D721Med (cell line): ENCODE measurements around the gene UHRF1.
A peak's percentile ranks its signal among the peaks of the same experiment; 100 is the strongest.
"Not testable (repeated sequence)": the region's sequence is repeated elsewhere in the genome, so short reads cannot be mapped to it uniquely, and the experiment has no call there.

ENCODE experiments used
- DNase-seq: peaks from one replicate; pipeline ENCODE4 v3.0.0; 2011; ENCODE audit warnings: low spot score; ENCODE audit not compliant: insufficient read length
- FAIRE-seq: peaks from 2 replicates; lab custom pipeline; 2011; peaks lifted over from hg19 to GRCh38; lab: Jason Lieb, UNC
- TF ChIP-seq, protein P1 (sequence below): IDR thresholded peaks from 2 replicates; pipeline ENCODE4 v1.5.1; 2012; ENCODE audit warnings: mild to moderate bottlenecking, control low read depth; ENCODE audit not compliant: insufficient read depth; ENCODE audit errors: missing control alignments

UHRF1 gene

DNA sequence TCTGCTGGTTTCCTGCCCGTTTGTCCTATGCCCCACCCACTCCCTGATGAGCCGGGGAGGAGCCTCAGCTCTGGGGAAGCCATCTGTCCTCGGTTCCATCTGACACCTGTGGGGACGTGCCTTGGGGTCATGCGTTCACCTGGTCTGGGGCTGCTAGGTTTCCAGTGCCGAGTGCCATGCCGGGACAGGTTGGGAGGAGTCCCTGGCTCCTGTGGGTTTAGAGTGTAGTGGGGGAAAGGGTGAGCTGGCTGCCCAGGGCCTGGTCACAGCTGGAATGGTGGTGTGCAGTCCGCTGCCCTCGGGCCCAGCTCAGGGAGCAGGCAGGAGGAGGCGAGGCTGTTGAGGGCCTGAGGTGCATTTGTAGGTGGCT lies 62.1 kb downstream of the UHRF1 start:
- TF ChIP-seq, protein P1, sequence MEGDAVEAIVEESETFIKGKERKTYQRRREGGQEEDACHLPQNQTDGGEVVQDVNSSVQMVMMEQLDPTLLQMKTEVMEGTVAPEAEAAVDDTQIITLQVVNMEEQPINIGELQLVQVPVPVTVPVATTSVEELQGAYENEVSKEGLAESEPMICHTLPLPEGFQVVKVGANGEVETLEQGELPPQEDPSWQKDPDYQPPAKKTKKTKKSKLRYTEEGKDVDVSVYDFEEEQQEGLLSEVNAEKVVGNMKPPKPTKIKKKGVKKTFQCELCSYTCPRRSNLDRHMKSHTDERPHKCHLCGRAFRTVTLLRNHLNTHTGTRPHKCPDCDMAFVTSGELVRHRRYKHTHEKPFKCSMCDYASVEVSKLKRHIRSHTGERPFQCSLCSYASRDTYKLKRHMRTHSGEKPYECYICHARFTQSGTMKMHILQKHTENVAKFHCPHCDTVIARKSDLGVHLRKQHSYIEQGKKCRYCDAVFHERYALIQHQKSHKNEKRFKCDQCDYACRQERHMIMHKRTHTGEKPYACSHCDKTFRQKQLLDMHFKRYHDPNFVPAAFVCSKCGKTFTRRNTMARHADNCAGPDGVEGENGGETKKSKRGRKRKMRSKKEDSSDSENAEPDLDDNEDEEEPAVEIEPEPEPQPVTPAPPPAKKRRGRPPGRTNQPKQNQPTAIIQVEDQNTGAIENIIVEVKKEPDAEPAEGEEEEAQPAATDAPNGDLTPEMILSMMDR = no peak
- peak; percentile 89 for DNase-seq
- no peak for FAIRE-seq

DNA sequence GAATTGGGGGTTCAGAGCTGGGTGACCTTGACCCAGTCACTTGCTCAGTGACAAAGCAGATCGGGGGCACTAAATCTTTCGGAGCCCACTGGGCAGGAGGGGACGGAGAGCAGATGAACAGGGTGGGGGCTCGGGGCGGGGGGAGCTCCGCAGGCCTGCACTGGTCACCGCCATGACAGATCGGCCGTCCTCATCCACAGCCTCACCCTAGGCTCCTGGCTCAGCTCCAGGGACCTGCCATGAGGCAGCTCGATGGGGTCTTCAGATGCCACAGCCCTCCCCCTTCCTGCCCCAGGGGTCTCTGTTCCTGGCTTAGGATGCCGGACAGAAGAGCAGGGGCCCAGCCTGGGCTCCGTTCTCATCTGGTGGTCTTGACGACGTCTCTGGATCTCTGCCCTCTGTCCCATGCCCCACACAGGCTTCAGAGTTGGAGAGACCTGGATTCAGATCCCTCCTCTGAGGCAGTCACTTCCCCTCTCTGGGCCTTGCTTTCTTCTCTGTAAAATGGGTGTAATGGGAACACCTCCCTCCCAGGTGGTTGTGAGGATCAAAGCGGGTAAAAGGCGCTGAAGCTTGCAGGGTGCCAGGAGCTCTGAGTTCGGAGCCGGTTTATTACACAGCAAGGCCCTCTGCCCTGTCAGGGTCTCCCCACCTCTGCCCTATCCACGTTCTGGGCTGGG lies 62.7 kb downstream of the UHRF1 start:
- TF ChIP-seq, protein P1 = no peak
- no peak for DNase-seq
- no peak for FAIRE-seq

DNA sequence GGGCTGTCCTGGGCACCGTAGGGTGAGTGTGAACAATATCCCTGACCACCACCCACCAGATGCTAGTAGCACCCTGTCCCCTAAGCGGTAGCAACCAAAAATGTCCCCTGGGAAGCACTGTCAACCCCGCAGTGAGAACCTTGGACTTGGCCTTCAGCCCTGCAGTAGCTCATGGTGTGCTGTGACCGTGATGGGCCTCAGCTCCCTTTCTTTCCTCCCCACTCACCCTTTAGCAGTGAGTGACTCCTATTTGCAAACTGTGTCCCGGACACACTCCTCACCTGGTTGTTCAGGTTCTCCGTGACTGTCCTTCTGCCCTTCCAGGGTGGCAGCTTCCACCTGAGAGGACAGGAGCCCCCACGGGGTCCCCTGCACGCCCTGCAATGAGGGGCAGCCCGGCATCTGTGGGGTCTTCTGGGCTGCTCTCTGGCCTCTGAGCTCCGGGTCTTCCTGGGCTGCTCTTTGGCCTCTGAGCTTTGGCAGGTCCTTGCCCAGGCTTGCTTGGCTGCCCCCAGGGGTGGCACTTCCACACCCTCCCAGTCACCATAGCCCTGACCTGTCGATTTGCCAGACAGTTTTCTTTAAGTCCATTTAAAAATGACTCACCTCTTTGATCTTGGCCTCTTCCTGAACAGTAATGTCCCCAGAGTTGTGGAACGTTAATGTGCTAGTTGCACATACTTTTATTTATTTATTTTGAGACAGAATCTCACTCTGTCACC lies 63.4 kb downstream of the UHRF1 start:
- TF ChIP-seq, protein P1 = no peak
- DNase-seq = no peak
- no peak for FAIRE-seq

DNA sequence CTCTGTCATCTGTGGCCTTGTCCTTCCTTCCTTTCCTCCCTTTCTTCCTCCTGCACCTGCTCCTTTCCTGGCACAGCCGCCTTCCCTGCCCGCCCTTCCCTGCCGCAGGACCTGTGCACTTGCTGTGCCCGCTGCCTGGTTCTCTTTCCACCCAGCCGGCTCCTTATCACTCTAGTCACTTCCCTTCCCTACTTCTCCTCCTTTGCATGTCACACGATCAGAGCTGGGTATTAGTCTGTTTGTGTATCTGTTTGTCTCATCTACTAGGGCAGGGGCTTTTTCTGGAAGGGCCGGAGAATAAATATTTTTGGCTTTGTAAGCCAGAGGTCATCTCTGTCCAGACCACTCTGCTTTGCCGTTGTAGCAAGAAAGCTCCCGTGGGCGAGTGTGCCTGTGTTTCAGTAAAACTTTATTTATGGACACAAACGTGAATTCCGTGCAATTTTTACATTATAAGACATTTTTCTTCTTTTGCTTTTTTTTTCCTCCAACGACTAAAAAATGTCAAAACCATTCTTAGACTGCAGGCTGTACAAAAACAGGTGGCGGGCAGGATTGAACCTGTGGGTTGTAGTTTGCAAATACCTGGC lies 65.7 kb downstream of the UHRF1 start:
- no peak for DNase-seq
- no peak for FAIRE-seq
- TF ChIP-seq, protein P1 = no peak

DNA sequence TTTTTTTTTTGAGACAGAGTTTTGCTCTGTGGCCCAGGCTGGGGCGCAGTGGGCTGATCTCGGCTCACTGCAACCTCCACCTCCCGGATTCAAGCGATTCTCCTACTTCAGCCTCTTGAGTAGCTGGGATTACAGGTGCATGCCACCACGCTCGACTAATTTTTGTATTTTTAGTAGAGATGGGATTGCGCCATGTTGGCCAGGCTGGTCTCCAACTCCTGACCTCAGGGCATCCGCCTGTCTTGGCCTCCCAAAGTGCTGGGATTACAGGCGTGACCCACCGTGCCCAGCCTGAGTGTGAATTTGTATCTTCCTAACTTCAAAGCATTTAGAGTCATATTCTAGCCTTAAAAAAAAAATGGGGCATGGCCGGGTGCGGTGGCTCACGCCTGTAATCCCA lies 66.3 kb downstream of the UHRF1 start:
- not testable (repeated sequence) for DNase-seq, FAIRE-seq

DNA sequence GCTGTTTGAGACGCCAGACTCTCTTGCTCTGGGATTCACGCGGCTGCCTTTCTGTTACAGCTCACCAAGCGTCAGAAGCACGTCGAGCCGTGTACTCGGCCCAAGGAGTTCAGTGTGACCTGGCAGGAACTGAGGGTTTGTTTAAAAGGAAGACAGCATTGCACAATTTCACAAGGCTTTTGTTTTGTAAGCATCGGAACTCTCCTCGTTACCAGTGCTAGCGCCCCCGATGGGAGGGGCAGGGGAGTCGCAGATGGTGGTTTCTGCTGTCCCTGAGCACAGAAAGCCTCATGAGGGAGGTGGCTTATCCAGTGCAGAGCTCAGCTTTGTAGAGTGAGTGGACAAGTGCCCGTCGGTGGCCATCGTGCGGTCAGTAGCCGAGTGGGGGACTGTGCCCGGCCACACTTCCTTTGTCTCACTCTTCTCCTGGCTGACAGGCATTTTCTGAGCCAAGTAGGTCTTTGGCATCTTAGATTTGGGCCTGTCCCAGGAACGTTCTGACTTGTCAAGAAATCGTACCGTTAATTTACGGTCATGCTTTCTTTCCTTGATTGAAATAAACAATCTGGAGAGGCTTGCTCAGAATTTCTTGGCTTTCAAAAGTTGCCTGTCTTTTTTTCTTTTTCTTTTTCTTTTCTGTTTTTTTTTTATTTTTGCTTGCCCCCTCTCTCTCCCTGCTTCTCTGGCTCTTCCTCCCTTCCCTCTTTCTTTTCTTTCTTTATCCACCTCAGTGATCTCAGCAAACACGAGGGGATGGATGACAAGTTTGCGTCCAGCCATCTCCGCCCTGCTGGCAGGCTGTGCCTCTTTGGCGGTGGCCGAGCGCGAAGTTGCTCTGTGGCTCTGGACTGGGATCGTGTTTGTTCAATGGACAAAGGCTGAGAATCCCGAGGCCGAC lies 67.3 kb downstream of the UHRF1 start:
- TF ChIP-seq, protein P1 = peak; percentile 30
- FAIRE-seq (no peak), DNase-seq (peak; percentile 72)
